NOMO-1 treated with DMSO at 0.1 percent for 48 hours (cell line): ENCODE data around the gene GABBR1.
"Not testable (repeated sequence)": the region's sequence is repeated elsewhere in the genome, so short reads cannot be mapped to it uniquely, and the experiment has no call there.

Experiments
- DNase-seq: peaks from one replicate; lab custom pipeline; 2025; ENCODE audit not compliant: unreplicated experiment; lab: John Stamatoyannopoulos, UW

GABBR1 gene

DNA sequence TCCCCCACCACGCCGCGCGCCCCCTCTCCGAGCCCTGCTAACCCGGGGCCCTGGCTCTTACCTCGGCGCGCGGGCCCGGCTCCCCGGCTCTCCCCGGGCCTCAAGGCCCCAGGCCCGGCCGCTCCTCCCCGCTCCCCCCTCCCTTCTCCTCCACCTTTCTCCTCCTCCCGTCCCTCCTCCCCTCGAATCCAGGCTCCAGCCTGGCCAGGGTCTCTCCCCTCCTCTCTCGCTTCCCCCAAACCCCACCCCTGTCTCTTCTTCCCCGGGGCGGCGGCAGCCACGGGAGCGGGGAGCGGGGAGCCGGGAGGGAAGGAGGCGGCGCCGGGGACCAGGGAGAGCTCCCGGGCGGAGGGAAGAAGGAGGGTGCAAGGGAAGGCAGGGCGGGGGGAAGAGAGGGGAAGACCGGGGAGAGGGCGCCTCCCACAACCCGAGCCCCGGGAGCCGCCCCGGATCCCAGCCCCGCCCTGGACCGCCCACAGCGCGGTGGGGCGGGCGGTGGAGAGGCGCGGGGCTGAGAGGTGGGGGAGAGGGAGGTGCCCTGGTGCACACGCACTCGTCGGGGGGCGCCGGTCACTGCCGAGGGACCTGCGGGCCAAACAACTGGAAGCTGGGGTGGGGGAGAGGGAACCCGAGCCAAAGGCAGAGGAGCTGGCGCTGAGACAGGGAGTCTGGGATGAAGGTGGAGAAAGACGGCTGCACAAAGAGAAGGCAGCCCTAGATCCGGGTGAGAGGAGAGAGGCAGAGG lies at the start of gene GABBR1:
TSS of gene GABBR1 (minus strand) at position 395 of the 745 bp plus-strand sequence. CDS start 798 bp downstream, outside the sequence.
- peak; percentile 63 for DNase-seq

DNA sequence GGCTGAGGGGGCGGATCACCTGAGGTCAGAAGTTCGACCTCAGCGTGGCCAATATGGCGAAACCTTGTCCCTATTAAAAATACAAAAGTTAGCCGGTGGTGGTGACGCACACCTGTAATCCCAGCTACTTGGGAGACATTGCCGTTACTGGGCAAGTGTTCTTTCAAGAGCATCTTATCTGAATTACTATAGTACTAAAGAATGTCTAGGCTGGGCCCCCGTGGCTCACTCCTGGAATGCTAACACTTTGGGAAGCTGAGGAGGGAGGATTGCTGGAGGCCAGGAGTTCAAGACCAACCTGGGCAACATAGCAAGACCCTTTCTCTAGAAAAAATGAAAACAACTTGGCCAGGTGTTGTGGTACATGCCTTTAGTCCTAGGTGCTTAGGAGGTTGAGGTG lies 48.8 kb upstream of the GABBR1 start:
- DNase-seq: no peak

DNA sequence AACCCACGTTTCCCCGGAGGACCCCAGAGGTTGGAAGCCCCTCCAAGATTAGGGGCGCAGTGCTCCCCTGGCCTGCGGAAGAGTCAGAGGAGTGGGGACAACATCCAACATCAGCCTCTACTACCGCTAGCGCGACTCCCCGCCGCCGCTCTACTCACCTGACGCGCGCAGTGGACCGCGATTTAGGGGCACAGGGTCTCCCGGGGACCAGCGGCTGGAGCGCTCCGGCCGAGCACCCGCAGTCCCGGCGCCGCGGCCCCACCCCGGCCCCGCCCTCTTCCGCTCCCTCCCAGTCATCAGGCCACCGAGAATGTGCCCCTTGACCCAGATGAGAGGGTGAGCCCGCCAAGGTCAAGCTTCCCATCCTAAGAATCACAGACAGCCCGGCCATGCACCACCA lies 47.9 kb upstream of the GABBR1 start, which contains the start of gene ZFP57:
TSS of gene ZFP57 (minus strand) at position 249 of the 400 bp plus-strand sequence. CDS start 4,149 bp downstream, outside the sequence.
- DNase-seq: no peak

DNA sequence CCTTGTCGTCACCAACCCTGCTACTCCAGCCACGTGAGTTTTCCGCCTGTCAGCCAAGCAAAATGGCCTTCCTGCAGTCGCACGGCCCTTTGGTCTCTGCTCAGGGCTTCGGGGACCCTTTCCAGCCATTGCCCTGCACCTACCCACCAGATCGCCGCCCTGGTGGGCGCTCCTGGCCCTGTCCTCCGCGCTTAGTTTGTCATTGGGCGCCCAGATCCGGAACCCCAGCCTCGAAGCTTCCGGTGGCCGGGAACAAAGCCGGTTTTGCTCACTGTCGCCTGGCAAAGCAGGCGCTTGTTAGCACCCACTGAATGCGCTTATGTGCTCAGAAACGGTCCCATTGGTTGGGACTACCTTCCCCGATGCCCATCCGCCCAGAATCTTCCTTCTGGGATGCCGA lies 47.4 kb upstream of the GABBR1 start:
- peak; percentile 16 for DNase-seq

DNA sequence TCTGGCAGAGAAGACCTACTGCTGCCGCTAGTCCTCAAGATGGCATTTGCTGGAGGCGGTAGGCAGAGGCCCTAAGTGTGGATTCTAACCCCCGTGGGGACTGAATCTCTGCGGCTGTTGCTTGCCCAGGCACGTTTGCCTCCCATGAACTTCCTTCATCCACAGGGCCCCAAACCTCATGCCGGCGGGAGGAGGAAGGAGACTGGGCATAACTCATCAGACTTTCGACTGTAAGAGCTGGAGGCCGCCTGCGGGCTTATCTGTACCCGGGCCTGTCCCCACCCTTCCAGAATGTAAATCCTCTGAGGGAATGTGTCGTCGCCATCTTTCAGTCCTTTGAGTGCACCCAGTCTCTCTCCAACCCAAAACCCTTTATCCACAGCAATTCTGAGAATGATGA lies 47.0 kb upstream of the GABBR1 start:
- DNase-seq: peak; percentile 30

DNA sequence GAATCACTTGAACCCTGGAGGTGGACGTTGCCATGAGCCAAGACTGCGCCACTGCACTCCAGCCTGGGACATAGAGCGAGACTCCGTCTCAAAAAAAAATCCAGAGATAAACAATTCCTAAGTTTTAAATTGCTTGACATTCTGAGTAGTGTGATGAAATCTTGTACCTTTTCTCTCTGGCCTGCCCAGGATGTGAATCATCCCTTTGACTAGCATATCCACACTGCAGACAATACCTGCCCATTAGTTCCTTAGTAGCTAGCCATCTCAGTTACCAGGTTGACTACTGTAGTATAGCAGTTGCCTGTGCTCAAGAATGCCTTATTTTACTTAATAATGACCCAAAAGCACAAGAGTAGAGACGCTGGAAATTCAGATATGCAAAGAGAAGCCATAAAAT lies 45.1 kb upstream of the GABBR1 start:
- DNase-seq: no peak

DNA sequence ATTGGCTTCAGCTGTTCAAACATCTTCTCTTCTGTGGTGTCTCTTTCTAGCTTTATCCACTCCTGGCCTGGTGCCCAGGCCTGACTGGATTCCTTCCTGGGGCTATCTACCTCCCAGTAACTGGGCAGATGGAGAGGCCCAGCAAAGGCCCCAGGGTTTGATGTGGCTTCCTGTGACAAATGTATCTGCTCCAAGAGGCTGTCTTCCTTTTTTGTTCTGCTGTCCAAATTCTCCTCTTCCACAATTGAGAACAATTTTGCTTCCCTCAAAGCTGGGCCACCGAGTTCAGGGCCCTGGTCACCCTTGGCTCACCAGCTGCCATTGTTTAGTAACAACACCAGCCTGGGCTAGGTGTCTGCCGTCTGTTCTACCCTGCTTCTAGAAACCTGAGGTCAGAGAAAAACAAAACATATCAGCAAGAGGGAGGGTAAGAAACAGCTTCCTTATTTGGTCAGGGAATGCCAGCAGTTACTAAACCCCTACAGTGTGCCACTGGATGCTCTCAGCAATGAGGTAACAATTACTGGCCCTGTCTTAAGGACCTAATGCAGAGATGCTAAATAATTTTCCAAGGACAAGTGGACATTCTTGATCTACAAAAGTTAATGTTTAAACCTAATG lies 44.1 kb upstream of the GABBR1 start:
- peak; percentile 13 for DNase-seq

DNA sequence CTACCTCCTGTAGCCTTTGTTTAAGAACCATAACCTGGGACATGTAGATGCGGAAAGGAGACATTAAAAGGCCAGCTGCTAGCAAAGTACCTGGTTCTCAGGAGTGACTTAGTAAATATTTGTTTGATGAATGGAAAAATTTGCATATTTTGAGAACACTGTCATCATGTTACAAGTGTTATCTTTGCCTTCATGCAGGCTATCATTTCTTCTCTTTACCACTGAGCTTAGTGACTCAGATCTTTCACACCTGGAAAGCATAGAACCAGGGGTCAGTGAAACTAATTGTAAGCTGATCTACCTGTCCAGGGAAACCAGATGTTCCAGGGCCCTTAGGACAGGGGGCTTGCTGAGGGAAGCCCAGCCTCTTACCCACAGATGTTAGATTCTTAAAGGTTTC lies 42.6 kb upstream of the GABBR1 start:
- DNase-seq: no peak

DNA sequence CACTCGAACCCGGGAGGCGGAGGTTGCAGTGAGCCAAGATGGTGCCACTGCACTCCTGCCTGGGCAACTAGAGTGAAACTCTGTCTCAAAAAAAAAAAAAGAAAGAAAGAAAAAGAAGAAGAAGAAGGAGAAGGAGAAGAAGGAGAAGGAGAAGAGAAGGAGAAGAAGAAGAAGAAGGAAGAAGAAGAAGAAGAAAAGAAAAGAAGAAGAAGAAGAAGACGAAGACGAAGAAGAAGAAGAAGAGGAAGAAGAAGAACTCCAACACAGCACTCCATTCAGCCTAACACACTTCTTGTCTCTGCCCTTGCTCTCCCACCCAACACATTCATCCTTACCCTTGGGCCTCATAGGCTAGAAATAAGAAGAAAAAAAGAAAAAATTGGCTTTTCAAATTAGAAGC lies 41.0 kb upstream of the GABBR1 start:
- DNase-seq: no peak

DNA sequence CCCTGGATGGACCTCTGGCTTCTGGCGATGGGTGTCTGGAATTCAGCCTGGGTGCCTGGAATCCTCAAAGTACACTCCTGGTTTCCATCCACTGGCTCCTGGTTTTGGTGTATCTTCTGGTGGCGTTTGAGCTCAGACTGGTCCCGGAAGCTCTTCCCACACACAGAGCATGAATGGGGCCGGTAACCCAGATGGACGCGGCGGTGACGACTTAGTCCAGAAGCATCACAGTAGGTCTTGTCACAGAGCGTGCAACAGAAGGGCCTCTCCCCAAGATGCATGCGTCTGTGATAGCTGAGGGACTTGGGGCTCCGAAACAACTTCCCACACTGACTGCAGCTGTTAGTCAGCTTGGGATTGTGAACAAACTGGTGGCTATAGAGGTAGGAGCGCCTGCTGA lies 40.2 kb upstream of the GABBR1 start:
- DNase-seq: no peak

DNA sequence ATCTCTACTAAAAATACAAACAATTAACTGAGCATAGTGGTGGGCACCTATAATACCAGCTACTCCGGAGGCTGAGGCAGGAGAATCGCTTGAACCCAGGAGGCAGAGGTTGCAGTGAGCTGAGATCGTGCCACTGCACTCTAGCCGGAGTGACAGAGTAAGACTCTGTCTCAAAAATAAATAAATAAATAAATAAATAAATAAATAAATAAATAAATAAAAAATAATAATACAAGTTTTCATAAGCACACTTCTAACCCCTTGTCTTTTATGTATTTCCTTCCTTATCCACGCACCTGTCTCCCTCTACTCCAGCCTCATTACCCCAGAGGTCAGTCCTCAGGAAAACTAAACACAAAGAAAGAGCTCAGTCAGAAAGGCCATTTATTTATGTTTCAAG lies 39.1 kb upstream of the GABBR1 start:
- DNase-seq: not testable (repeated sequence)

DNA sequence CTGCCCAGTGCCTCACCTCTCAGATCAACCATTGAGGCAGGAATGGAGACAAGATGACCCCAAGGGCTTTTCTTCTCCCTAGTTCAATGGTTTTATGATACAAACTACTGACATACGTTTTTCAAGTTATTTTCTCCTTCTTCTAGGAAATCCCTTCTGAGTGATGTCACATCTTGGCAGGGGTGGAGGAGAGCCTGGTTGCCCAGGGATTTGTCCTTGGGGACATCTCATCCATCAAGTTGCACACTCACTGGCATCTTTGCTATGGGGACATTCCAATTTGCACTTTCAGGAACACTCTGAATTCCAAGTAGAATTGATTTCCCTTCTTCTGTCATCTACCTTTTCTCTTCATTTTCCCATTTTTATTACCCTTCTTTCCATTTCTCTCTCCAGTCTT lies 38.0 kb upstream of the GABBR1 start:
- DNase-seq: no peak

DNA sequence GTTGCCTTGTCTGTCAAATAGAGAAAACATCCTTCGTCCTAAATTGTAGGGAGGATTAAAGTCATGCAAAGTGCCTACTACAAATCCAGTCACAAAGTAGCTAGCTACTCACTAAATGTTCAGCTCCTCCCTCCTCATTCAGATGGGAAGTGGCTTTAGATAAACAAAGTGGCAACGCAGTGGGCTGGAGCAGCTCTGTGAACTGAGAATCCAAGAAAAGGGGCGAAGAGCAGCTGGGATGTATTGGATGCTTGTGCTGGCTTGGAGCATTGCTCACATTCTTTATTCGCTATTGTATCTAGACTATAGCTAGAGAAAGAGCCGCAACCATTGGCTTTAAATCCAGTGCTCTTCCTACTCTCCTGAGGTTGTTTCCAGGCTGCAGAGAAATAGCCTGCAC lies 34.2 kb upstream of the GABBR1 start:
- no peak for DNase-seq

DNA sequence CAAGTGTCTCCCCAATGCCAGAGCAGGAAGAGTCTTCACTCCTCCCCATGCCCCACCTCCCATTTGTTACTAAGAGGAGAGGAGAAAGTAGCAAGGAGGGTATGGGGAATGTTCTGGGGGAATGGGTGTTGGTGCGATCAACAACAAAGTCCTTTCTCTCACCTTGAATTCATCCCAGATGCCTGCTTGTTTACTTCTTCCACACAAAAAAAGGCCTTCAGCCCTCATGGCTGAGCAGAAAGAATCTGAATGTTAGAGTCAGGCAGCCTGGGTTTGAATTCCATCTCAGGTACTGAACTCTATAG lies 33.8 kb upstream of the GABBR1 start:
- DNase-seq: no peak

DNA sequence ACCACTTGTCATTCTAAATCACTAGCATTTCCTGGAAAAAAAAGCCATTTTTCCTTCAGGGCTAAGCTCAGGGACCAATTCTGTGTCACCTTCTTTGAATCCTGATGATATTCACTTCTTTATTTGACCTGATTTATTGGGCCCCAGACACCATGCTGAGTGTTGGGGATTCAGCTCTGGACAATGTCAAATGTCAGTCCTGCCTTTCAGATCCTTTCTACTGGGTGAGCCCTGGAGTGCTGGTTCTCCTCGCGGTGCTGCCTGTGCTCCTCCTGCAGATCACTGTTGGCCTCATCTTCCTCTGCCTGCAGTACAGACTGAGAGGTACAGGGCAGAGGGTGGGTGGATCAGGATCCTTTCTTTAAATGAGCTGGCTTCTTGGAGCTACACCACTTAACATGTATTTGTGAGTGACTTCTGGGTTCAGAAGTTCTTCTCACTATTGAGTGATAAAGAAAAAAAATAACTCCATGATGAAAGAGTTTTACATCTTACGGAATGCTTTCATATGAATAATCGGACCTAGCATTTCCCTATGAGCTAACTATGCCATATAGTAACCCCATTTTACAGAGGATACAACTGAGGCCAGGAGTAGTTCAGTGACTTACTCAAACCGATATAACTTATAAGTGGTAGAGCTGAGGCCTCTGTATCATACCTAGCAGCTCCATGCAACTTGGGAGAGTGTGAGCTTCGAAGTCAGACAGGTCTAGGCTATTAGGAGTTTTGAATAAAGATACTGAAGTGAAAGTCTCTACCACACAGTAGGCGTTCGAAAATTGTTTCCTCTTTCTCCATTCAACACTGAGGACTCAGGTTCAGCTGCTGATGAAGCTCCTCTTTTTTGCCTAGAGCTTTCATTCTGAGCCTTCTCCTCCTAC lies 33.2 kb upstream of the GABBR1 start:
- peak; percentile 11 for DNase-seq

DNA sequence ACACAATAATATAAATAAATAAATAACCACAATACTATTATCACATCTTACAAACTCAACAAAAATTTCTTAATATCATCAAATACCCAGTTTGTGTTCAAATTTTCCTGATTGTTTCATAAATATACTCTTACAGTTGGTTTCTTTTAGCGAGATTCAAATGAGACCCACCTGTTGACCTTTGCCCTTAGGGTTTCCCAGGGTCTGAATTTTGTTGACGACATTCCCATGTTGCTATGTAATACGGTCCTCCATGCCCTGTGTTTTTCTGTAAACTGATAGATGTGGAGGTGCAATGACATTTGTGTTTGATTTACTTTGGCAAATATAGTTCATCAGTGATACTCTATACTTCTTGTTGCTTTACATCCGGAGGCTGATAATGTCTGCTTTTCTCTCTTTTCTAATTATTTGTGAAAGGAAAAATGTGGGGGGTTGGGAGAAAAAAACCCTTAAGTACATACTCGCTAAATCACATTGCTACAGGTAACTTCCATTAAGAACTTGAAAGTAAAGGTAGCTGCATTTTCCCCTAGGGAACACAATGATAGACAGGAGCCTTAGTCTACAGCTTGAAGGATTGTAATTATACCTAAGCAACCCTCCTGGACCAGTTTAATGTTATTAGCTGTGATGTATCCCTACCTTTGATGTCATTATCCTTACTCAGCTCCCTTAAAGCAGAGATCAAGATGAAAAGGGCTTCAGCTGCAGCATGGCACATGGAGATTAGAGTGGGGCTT lies 30.5 kb upstream of the GABBR1 start:
- DNase-seq: no peak

DNA sequence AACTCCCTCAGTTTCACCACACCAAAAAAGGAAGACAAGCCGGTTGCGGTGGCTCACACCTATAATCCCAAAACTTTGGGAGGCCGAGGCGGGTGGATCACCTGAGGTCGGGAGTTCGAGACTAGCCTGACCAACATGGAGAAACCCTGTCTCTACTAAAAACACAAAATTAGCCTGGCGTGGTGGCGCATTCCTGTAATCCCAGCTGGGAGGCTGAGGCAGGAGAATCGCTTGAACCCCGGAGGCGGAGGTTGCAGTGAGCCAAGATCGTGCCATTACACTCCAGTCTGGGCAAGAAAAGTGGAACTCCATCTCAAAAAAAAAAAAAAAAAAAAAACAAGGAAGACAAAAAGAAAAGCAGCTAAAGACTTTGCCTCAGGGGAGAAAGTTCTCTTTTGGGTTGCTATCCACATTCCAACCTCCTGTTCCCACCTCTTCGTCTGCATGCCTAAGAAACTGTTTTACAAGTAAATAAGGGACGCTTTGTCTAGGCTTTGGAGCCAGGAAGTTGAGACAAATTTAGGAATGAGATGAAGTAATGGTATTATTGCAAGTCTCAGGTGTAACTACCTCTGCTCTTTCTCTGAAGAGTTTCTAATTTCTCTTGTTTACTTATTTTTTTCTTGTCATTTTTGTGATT lies 28.6 kb upstream of the GABBR1 start:
- not testable (repeated sequence) for DNase-seq

DNA sequence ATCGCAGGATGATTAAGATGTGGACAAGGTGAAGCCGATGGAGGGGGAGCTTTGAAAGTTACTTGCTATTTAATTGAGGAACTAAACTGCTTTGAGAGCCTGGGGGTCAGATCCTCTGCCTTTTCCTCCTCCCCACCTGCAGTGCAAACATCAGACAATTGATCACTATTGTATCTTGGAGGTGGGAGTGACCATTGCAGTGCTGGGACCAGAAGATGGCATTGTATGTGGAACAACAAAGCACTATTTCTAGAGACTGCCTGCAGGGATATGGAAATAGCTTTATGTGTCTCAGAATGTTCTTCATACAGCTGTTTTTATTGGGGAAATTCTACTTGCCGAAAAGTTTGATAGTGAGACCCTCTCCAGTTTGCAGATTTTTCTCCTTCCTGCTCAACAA lies 28.1 kb upstream of the GABBR1 start:
- DNase-seq: no peak

DNA sequence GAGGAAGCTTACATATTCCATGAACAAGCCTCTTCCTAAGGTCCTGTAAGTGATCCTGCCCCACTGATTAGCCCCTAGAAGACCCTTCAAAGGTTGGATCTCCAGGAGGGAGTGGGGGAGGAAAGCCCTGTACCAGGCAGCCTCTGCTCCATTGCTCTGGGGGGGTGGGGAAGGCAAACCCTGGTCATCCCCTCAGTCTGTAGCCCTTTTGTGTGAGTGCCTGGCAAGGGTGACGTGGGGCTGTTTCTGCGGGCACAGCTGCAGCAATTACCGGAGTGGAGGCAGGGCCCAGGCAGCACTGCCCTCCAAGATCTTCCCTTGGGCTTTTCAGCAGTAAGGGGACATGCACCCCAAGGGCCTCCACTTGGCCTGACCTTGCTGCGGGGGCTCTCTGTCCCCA lies 23.8 kb upstream of the GABBR1 start, which contains the start of gene MOG:
TSS of gene MOG (plus strand) at position 295 of the 400 bp plus-strand sequence. CDS start 118 bp downstream, outside the sequence.
- no peak for DNase-seq

DNA sequence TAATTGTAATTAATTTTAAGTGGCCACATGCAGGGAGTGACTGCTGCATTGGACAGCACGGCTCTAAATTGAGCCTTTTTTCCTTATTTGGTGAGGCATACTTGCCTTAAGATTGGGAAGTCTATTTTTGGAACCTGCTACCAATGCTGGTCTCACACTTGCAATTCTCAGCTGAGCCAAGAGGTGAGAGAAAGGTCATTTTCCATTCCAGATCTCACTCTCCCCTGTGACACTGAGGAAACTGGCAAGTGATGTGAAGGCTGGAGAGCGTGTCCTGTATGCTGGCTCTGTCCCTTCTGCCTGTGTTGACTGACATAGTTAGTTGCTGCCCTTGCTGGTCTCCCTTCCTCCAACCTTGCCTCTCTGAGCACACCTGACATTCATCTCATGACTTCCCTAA lies 23.2 kb upstream of the GABBR1 start:
- no peak for DNase-seq

DNA sequence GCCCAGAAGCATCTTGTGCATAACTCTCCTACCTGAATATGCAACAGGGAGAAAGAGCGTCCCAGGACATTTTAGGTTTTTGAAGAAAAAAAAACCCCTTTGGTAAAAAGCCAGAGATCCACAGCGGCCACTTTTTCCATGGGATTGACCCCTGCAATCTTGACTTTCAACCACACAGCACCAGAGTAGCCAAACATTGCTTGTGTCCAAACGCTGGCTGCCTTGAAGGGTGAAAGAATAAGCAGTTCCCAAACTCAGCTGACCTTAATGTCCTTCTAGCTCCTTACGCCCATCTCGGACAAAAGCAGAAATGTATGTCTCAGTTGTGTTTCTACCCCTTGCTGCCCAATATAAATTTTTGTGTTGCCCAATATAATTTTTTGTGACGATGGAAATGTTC lies 22.7 kb upstream of the GABBR1 start:
- no peak for DNase-seq
